Measurements from ENCODE around the gene RENBP.

- TF ChIP-seq CTCF (IDR thresholded peaks at IDR 0.05) (no peak), ZFX (IDR thresholded peaks at IDR 0.05; ENCODE audit: borderline replicate concordance) (no peak)
Observed at GRCh38 chrX:153964105-153964504, 19.7 kb upstream of the RENBP start.

All from 22Rv1 (cell line).